Common myeloid progenitor, CD34-positive (primary cell): ENCODE measurements around the gene RASSF8.

Experiments
- CTCF ChIA-PET: fragments of 350-600 bp; sonication (Branson Sonifier 250); formaldehyde crosslinking; loops from one replicate; lab custom pipeline; 2021; ENCODE audit warnings: antibody characterized with exemption; lab: Charles Lee
- POLR2A ChIA-PET: fragments of 350-600 bp; sonication (Branson Sonifier 250); formaldehyde crosslinking; loops from one replicate; lab custom pipeline; 2021; ENCODE audit warnings: antibody characterized with exemption; lab: Charles Lee
- DNase-seq, 3 donors: peaks; one replicate each; pipeline versions ENCODE4 v3.0.0 to v3.0.0-alpha.2; 2013
- H3K27ac ChIP-seq, 2 experiments: 1 replicate in 1 of 2; 2 replicates in 1 of 2; pipeline ENCODE4 v1.7.0; 2013; ENCODE audit warnings: inconsistent platforms in 2 of 2, low read length in 2 of 2, mild to moderate bottlenecking in 2 of 2, low read depth in 1 of 2, moderate library complexity in 1 of 2; ENCODE audit not compliant: severe bottlenecking in 2 of 2, insufficient read depth in 1 of 2, poor library complexity in 1 of 2
- H3K27me3 ChIP-seq, 5 experiments: replicated peaks in 2 of 5; 1 replicate in 3 of 5; 2 replicates in 2 of 5; pipeline versions ENCODE4 v1.6.1 to v1.7.0; 2013; ENCODE audit warnings: low read length in 4 of 5, mild to moderate bottlenecking in 2 of 5, moderate library complexity in 2 of 5, inconsistent platforms in 1 of 5; ENCODE audit not compliant: insufficient read depth in 5 of 5, control insufficient read depth in 4 of 5
- H3K36me3 ChIP-seq, 4 experiments: 1 replicate in 2 of 4; 2 replicates in 2 of 4; pipeline versions ENCODE4 v1.6.1 to v1.7.0; 2013; ENCODE audit warnings: low read length in 3 of 4, control low read depth in 1 of 4, mild to moderate bottlenecking in 1 of 4; ENCODE audit not compliant: control insufficient read depth in 4 of 4, insufficient read depth in 4 of 4
- H3K4me1 ChIP-seq, 4 experiments: 1 replicate in 3 of 4; 2 replicates in 1 of 4; pipeline versions ENCODE4 v1.6.1 to v1.7.1; 2013; ENCODE audit warnings: low read length in 3 of 4, mild to moderate bottlenecking in 3 of 4, control low read depth in 1 of 4, inconsistent platforms in 1 of 4, moderate library complexity in 1 of 4; ENCODE audit not compliant: control insufficient read depth in 4 of 4, insufficient read depth in 4 of 4; ENCODE audit errors: control extremely low read depth in 1 of 4
- H3K4me3 ChIP-seq, 7 experiments: 1 replicate in 4 of 7; 2 replicates in 3 of 7; pipeline versions ENCODE4 v1.5.1 to v1.7.0; 2013; ENCODE audit warnings: mild to moderate bottlenecking in 7 of 7, low read length in 6 of 7, moderate library complexity in 6 of 7, inconsistent platforms in 2 of 7, low read depth in 2 of 7, control low read depth in 1 of 7; ENCODE audit not compliant: insufficient read depth in 4 of 7, control insufficient read depth in 1 of 7; ENCODE audit errors: extremely low read depth in 1 of 7
- H3K9me3 ChIP-seq, 5 experiments: 1 replicate in 4 of 5; 2 replicates in 1 of 5; pipeline versions ENCODE4 v1.6.1 to v1.7.1; 2013; ENCODE audit warnings: low read length in 4 of 5, mild to moderate bottlenecking in 2 of 5, inconsistent platforms in 1 of 5, low read depth in 1 of 5, moderate library complexity in 1 of 5; ENCODE audit not compliant: control insufficient read depth in 4 of 5, insufficient read depth in 2 of 5; ENCODE audit errors: control extremely low read depth in 1 of 5
- WGBS: methylation state at CpG from one replicate; pipeline ENCODE4 v1.1.5; 2013; ENCODE audit not compliant: insufficient coverage; 5-methylcytosine and 5-hydroxymethylcytosine counted together

The RASSF8 gene

DNA sequence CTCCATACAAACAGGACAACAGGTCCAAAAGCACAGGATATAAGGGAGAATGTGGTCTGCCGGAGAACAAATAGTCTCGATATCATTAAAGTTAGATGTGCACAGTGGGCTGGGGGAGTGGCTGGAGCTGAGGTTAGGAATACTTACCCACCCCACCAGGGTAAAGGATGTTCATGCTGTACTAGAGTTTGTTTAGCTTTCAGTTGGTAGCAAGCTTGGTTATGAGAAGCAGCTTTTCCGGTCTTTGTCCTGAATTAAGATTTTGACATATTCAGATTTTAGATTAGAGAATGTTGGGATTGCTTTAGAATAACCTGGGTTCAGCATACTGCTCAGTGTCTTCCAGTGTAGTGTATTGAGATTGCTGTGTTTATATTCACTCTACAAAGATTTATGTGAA, 16.7 kb downstream of the RASSF8 start:
- H3K4me3 ChIP-seq, result no peak overlapping the region
- H3K36me3 ChIP-seq, result no peaks in the 10 kb centered on the region
- no peaks in the 10 kb centered on the region for H3K4me1 ChIP-seq
- ChIA-PET POLR2A (no interaction called here), CTCF (interaction anchor here (0.7 kb wide), 1 partner anchor 12 kb away, joined by 3 read pairs; no protein-coding TSS in a partner anchor)
- H3K9me3 ChIP-seq, result no peaks in the 10 kb centered on the region
- no peaks in the 10 kb centered on the region for H3K27me3 ChIP-seq
- no peak overlapping the region for H3K27ac ChIP-seq
- no peak for DNase-seq
- 100% methylated on average over 2 of the region's 3 CpGs for WGBS

DNA sequence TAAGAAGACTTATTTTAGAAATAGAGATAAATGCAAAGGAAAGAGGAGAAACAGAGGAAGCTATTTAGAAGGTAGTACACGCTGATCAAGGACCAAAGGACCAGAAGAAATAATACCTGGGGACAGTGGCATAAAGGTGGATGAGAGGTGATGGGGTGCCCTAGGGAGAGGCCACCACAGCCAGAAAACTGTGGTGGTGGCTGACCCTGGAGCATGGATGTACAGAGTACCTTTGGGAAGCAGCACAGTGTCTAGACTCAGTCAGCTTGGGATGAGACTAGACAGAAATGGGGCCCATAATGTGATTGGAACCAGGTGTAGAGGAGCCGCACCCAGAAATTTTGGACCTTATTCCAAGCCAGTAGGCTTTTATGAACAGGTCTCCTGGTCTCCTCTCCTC, 17.2 kb downstream of the RASSF8 start:
- no peaks in the 10 kb centered on the region for H3K4me1 ChIP-seq
- CTCF ChIA-PET, result interaction anchor here (0.7 kb wide), 1 partner anchor 12 kb away, joined by 3 read pairs; no protein-coding TSS in a partner anchor
- 100% methylated on average over 2 of the region's 2 CpGs for WGBS

DNA sequence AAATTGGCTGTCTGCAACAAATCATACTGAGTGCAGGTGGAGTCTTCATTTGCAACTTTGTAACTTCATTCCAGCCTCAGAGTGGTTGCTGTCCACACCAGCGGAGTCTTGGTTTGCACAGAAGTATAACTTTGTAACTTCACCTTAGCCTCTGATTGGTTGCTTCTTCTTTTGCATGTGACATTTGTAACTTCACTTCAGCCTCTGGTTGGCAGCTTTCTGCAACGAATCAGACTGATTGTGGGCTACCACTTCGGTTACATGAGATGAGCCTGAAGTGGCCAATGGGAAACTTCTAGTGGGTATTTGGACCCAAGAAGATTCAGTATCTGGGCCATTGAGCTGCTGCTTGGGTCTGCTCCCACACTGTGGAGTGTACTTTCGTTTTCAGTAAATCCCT, 17.8 kb downstream of the RASSF8 start:
- ChIA-PET CTCF (no interaction called here), POLR2A (no interaction called here)
- DNase-seq, result no peak
- WGBS, result 96% methylated on average over 4 of the region's 4 CpGs
- Histone ChIP-seq H3K27ac (no peak overlapping the region), H3K36me3 (no peaks in the 10 kb centered on the region), H3K9me3 (no peaks in the 10 kb centered on the region), H3K27me3 (no peaks in the 10 kb centered on the region), H3K4me3 (no peak overlapping the region), H3K4me1 (no peaks in the 10 kb centered on the region)

More for the DNA sequence above, 17.2 kb downstream of the RASSF8 start:
- H3K9me3 ChIP-seq, result no peaks in the 10 kb centered on the region
- POLR2A ChIA-PET, result no interaction called here
- H3K27ac ChIP-seq, result no peak overlapping the region
- no peaks in the 10 kb centered on the region for H3K36me3 ChIP-seq
- no peaks in the 10 kb centered on the region for H3K27me3 ChIP-seq
- no peak for DNase-seq
- no peak overlapping the region for H3K4me3 ChIP-seq

DNA sequence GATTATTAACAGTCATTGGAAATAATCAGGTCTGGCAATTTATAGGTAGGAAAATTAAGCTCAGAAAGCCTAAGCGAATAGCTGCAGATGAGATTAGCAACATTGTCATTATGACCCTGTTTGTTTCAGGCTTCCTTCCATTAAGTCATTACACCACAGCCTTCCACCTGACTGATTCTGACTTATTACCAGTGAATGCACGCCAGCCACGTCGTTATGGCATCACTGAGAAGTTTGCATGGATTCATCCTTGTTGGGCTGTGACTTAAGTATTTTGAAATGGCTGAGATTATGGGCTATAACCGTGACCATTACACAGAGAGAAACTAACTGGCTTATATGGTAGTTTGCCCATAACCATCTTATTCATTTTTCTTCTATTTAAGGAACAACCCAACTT, 18.6 kb downstream of the RASSF8 start:
- CTCF ChIA-PET, result interaction anchor here (1.1 kb wide), 1 partner anchor 17 kb away, joined by 5 read pairs; no protein-coding TSS in a partner anchor
- Histone ChIP-seq H3K27ac (no peak overlapping the region), H3K36me3 (no peaks in the 10 kb centered on the region), H3K4me3 (no peak overlapping the region), H3K27me3 (no peaks in the 10 kb centered on the region), H3K9me3 (no peaks in the 10 kb centered on the region), H3K4me1 (no peaks in the 10 kb centered on the region)
- POLR2A ChIA-PET, result no interaction called here
- 96% methylated on average over 3 of the region's 5 CpGs for WGBS
- no peak for DNase-seq

DNA sequence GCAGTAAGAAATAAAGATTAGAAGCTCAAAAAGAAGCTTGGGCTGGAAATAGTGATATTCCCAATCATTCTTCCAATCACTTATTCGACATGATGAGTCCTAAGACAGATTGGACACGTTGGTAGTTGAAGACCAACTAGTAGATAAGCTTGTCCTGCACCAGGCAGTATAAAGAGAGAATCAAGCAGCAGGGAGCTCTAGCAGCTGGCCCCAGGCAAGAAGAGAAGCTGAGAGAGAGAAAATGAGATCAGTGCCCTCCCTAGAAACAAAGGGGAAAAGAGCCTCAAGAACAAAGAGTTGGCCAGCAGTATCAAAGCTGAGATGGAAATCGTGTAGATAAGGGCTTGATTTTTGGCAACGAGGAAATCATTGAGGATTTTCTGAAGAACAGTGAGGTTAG, 20.6 kb downstream of the RASSF8 start:
- Histone ChIP-seq H3K27ac (no peak overlapping the region), H3K36me3 (no peaks in the 10 kb centered on the region), H3K9me3 (no peaks in the 10 kb centered on the region), H3K4me3 (no peak overlapping the region), H3K4me1 (peaks cover 0 to 3% (median 0%) of the 10 kb centered on the region in 4 experiments), H3K27me3 (no peaks in the 10 kb centered on the region)
- DNase-seq, result no peak
- 100% methylated on average over 2 of the region's 4 CpGs for WGBS
- ChIA-PET CTCF (interaction anchor here (0.6 to 1.4 kb wide), 4 partner anchors 16 to 543 kb away, joined by 3 to 4 read pairs (median 3); no protein-coding TSS in a partner anchor), POLR2A (no interaction called here)

DNA sequence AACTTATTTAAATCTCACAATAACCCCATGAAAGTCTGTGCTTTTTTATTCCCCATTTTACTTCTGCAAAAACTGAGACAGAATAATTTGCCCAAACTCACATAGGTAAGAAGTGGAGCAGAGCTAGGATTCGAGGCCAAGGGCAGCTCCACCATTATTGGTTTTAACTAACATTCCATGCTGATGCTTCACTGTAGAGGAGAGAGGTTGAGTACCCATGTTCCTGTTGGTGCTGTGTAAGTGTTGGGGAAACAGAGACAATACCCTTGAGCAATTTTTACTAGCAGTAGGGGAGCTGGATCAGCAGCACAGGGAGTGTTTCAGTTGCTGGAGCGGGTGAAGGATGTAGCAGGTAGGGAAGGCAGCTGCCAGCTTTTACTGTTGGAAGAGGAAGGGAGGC, 21.1 kb downstream of the RASSF8 start:
- DNase-seq, result no peak
- 100% methylated on average over 1 of the region's 2 CpGs for WGBS
- no peaks in the 10 kb centered on the region for H3K36me3 ChIP-seq
- H3K27ac ChIP-seq, result no peak overlapping the region
- H3K4me3 ChIP-seq, result no peak overlapping the region
- CTCF ChIA-PET, result interaction anchor here (0.8 to 1.4 kb wide), 4 partner anchors 15 to 543 kb away, joined by 3 read pairs; no protein-coding TSS in a partner anchor
- H3K4me1 ChIP-seq, result peaks cover 0 to 3% (median 0%) of the 10 kb centered on the region in 4 experiments
- no peaks in the 10 kb centered on the region for H3K9me3 ChIP-seq
- H3K27me3 ChIP-seq, result no peaks in the 10 kb centered on the region
- POLR2A ChIA-PET, result no interaction called here

DNA sequence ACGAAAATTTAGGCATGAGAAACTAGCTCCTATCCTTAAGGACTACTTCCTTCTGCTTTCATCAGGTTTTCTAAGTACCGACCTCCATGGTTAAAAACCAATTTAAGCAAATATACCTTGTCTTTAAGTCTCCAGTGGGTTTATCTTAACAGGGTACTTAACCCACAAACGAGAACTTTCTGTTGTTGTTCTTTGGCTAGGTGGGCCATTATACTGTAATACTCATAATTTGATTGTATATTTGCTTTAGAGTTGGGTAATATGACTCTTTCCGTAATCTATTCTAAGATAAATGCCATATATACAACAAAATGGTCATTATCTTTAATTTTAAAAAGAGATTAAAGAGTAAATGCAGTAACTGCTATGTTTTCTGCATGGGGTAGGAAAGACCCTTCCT, 21.6 kb downstream of the RASSF8 start:
- CTCF ChIA-PET, result interaction anchor here (0.8 to 1.4 kb wide), 3 partner anchors 16 to 28 kb away, joined by 3 read pairs; no protein-coding TSS in a partner anchor
- Histone ChIP-seq H3K4me1 (peaks cover 0 to 3% (median 0%) of the 10 kb centered on the region in 4 experiments), H3K27ac (no peak overlapping the region), H3K9me3 (no peaks in the 10 kb centered on the region), H3K36me3 (no peaks in the 10 kb centered on the region), H3K4me3 (no peak overlapping the region), H3K27me3 (no peaks in the 10 kb centered on the region)
- no peak for DNase-seq
- WGBS, result 100% methylated on average over 1 of the region's 4 CpGs
- POLR2A ChIA-PET, result no interaction called here
